Motor neuron (in vitro differentiated cells): ENCODE measurements around the gene DNAJC10. TPM values are rescaled to one million over a fixed set of nuclear protein-coding genes. Genes with fewer than 3 reads are reported as not detected.
"Not testable (repeated sequence)": the region's sequence is repeated elsewhere in the genome, so short reads cannot be mapped to it uniquely, and the experiment has no call there.

Source experiments
- ATAC-seq, 8 experiments: fragments of 200-7000 bp; cut with Tn5 transposase; replicated peaks in 6 of 8; 2 replicates each; pipeline ENCODE4 v1.8.0; 2021; ENCODE audit warnings: mild to moderate bottlenecking in 8 of 8, moderate library complexity in 8 of 8
- H3K27ac ChIP-seq, 2 donors: fragments of 250-450 bp; sonication (Bioruptor Pico); 2 replicates each; pipeline ENCODE4 v1.9.0; 2021; ENCODE audit warnings: antibody characterized with exemption in 2 of 2, mild to moderate bottlenecking in 2 of 2, moderate library complexity in 1 of 2
- H3K4me1 ChIP-seq, 2 donors: fragments of 250-450 bp; sonication (Bioruptor Pico); replicated peaks in 1 of 2; 2 replicates each; pipeline ENCODE4 v1.6.1; 2021; ENCODE audit warnings: antibody characterized with exemption in 2 of 2, mild to moderate bottlenecking in 2 of 2, moderate library complexity in 1 of 2
- H3K4me3 ChIP-seq, 5 donors: fragments of 250-450 bp; sonication (Bioruptor Pico); 2 replicates each; pipeline ENCODE4 v1.9.0; 2021; ENCODE audit warnings: antibody characterized with exemption in 5 of 5, mild to moderate bottlenecking in 5 of 5, moderate library complexity in 4 of 5
- WGBS, 10 experiments: fragments of 450-650 bp; shearing (Covaris generic); methylation state at CpG; one replicate each; pipeline ENCODE4 v1.0.0; 2022; 5-methylcytosine and 5-hydroxymethylcytosine counted together
- in situ Hi-C, 9 experiments: fragments of 400-800 bp; cut with MboI; loops; one replicate each; pipeline ENCODE4 v1.15.0; 2021; ENCODE audit warnings: low sequenced_read_pairs in 9 of 9, low pct_unique_long_range_greater_than_20kb in 2 of 9; ENCODE audit not compliant: unreplicated experiment in 9 of 9
- total RNA-seq, 8 experiments: library from RNA; unstranded; fragments of 300-600 nt; gene quantifications; 2 replicates each; pipeline versions ENCODE4 v1.2.3 to v1.2.4, GENCODE V29; 2022

The DNAJC10 gene, protein sequence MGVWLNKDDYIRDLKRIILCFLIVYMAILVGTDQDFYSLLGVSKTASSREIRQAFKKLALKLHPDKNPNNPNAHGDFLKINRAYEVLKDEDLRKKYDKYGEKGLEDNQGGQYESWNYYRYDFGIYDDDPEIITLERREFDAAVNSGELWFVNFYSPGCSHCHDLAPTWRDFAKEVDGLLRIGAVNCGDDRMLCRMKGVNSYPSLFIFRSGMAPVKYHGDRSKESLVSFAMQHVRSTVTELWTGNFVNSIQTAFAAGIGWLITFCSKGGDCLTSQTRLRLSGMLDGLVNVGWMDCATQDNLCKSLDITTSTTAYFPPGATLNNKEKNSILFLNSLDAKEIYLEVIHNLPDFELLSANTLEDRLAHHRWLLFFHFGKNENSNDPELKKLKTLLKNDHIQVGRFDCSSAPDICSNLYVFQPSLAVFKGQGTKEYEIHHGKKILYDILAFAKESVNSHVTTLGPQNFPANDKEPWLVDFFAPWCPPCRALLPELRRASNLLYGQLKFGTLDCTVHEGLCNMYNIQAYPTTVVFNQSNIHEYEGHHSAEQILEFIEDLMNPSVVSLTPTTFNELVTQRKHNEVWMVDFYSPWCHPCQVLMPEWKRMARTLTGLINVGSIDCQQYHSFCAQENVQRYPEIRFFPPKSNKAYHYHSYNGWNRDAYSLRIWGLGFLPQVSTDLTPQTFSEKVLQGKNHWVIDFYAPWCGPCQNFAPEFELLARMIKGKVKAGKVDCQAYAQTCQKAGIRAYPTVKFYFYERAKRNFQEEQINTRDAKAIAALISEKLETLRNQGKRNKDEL
- 100 to 1,000 TPM in 1 of 8 experiments, 10 to 100 TPM in 7; 48.8 to 149 (median 77.8) TPM for total RNA-seq

DNA sequence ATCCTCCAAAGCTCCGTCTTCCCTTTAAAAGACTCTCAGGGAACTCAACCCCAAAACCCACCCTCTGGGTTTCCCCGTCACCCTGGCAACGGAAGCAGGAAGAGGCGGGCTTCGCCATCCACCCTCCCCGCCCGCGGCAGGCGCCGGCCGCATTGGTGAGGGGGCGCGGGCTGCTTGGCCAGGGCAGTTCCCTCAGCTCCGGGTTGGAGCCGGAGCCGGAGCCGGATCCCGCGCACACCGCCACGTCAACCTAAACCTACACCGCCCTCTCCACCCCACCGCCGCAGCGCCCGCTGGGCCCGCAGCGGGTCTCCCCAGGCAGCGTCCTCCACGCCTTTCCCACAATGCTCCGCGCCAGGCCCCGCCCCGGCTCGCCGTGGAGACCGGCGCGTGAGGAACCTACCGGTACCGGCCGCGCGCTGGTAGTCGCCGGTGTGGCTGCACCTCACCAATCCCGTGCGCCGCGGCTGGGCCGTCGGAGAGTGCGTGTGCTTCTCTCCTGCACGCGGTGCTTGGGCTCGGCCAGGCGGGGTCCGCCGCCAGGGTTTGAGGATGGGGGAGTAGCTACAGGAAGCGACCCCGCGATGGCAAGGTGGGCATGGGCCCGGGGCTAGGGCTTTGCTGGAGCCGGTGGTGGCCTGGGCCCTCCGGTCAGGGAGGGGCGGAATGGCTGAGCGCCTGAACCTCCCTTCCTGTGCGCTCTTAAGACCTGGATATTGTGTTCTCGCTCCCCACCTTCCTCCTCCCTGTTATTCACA lies at the start of gene DNAJC10:
DNAJC10 (plus strand) TSS at position 366 of the 758 bp plus-strand sequence. CDS start 1,830 bp downstream, outside the sequence.
- in situ Hi-C loops: no loop called here

DNA sequence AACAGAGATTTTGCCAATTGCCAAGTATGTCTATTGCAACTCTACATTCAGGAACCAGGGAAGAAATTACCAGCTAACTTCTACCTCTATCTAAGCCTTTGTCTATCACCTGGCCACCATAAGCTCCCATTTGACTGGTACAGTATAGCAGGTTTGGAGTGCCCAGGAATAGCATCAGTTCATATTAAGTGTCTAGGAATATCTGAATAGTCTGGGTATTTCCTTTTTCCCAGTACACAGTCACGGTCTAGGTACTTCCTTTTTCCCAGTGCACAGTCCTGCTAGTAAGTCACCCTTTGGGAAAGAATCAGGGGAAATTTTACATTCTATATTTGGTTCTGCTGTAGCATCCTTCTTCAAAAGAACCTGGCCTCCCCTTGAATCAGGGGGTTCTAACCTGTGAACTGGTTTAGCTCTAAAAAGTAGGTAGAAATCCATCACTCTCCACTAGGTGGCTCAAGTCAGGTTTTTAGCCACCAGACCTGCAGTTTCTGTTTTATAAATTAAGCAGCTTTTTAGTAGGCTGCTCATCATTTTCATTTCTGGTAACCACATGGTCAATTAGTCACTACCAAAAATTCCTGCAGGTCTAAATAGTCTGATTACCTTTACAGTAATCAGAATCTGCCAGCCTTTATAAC lies 49.3 kb upstream of the DNAJC10 start:
- no peaks in the 10 kb centered on the region for H3K4me1 ChIP-seq
- no peak overlapping the region for H3K27ac ChIP-seq
- H3K4me3 ChIP-seq: no peak overlapping the region
- in situ Hi-C loops: loop anchor here in 3 of 9 experiments (25.0 kb wide), 2 partner anchors 479 to 1079 kb away; no protein-coding TSS in a partner anchor
- WGBS, 10 experiments: 17 to 100% (median 86%) methylated on average over 1 of the region's 1 CpG; no CpG with 5 or more reads in 3 of the 10 experiments
- peak in 3 of 8 experiments; percentile 50 to 61 (median 57) for ATAC-seq

More for the DNA sequence above, at the start of gene DNAJC10:
- peak; percentile 86 to 98 (median 96) for ATAC-seq
- 0 to 20% (median 0%) methylated on average over 1 to 11 of the region's 69 CpGs; no CpG with 5 or more reads in 5 of the 10 experiments for WGBS, 10 experiments
- Histone ChIP-seq H3K4me3 (peak within 1 kb of the TSS; percentile 71 to 87 (median 76)), H3K27ac (peak within 1 kb of the TSS; percentile 70 to 86), H3K4me1 (peaks cover 11 to 24% of the 10 kb centered on the region in 2 donors)

DNA sequence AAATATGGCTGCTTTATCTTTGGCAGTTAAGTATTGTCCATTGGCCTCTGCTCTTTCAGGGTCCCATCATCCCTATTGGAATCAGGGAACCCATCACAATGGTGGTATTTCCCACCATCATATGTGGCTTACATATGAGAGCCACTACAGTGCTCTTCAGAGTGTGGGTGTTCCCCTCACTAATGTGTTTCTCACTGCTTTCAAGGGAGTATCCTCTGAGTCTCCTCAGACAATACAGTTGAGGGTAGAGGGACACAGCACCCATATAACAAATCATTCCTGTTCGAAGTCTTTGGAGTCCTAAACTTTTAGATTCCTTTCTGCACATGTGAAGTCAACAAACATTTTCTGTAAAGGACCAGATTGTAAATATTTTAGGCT lies 48.8 kb upstream of the DNAJC10 start:
- ATAC-seq: peak in 2 of 8 experiments; percentile 17 to 19
- Histone ChIP-seq H3K4me3 (no peak overlapping the region), H3K27ac (no peak overlapping the region), H3K4me1 (peaks cover 0 to 1% of the 10 kb centered on the region in 2 donors)
- in situ Hi-C loops: loop anchor here in 3 of 9 experiments (25.0 kb wide), 2 partner anchors 480 to 1080 kb away; no protein-coding TSS in a partner anchor
- WGBS, 10 experiments: 0 to 89% (median 44%) methylated on average over 1 of the region's 1 CpG; no CpG with 5 or more reads in 3 of the 10 experiments

DNA sequence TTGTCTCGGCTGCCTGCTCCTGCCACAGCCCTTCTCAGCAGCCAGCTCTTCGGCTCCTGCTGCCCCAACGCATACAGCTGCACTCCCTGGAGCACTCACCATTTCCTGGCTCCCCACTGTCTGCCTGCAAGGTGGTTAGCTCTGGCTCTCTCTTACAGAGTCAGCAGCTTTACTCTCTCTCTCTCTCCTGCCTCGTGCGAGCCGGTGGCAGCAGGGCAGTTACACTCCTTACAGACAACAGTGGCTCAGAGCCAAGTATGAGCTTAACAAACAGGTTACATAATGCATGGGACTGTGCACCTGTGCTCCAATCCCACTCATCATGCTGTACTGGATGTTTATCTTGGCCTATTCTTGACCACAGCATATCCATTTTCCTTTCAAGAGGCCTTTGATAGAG lies 47.4 kb upstream of the DNAJC10 start:
- Histone ChIP-seq H3K4me3 (no peak overlapping the region), H3K4me1 (peaks cover 0 to 11% of the 10 kb centered on the region in 2 donors), H3K27ac (peak overlapping the region in 1 of 2 donors; percentile 29)
- in situ Hi-C loops: loop anchor here in 3 of 9 experiments (25.0 kb wide), 2 partner anchors 481 to 1081 kb away; no protein-coding TSS in a partner anchor
- 40 to 92% (median 62%) methylated on average over 1 to 4 of the region's 6 CpGs; no CpG with 5 or more reads in 5 of the 10 experiments for WGBS, 10 experiments
- peak in 3 of 8 experiments; percentile 47 to 58 (median 48) for ATAC-seq

DNA sequence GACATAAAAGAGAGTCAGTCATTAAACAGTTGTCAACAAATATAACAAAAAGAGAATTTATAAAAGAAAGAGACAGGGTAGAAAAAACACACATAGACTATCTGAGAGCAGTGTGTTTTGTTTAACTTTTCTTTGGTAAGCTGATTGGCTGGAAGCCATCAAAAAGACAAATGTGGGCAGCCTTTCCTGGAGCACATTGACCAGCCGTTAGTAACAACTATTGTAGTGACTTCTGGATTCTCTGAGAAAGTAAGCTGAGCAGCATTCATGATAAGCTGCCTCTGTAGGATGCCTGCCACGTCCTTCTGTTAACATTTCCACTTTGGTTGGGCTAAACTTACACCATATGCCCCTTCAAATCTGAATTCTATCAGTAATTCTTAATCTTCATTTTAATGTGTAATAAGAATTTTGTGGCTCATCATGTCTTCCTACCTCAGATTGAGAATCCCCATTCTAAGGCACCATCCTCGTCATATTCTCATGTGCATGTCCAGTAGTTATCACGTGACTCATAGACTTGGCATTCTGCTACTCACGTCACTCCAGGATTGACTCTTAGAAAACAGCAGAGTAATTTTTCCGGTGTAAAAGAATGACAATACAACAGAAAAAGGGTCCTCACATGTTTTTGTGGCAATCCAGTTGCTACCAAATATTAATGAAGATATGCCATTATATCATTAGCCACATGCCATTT lies 43.4 kb upstream of the DNAJC10 start:
- Histone ChIP-seq H3K4me3 (no peak overlapping the region), H3K4me1 (peaks cover 0 to 11% of the 10 kb centered on the region in 2 donors), H3K27ac (no peak overlapping the region)
- 23 to 81% (median 66%) methylated on average over 2 to 6 of the region's 6 CpGs; no CpG with 5 or more reads in 2 of the 10 experiments for WGBS, 10 experiments
- ATAC-seq: peak in 5 of 8 experiments; percentile 34 to 87 (median 55)
- in situ Hi-C loops: loop anchor here in 3 of 9 experiments (25.0 kb wide), 2 partner anchors 485 to 1085 kb away; no protein-coding TSS in a partner anchor

DNA sequence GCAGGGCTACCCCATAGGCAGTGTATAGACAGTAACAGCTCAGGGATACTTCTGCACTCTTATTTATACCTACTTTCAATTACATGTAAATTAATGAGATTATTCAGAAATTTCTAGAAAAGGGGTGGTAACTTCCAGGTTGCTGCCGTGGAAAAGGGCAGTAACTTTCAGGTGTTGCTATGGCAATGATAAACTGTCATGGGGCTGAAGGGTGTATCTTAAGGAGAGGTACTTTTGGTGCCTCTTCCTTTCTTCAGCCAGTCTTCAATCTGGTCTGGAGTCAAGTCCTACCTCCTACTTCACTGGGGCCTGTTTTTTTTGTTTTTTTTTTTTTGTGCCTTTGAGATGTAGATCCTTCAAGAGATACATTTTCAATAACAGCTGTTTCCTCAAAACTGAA lies 35.2 kb upstream of the DNAJC10 start:
- 11 to 88% (median 40%) methylated on average over 1 of the region's 1 CpG; no CpG with 5 or more reads in 3 of the 10 experiments for WGBS, 10 experiments
- Histone ChIP-seq H3K4me3 (no peak overlapping the region), H3K4me1 (no peaks in the 10 kb centered on the region), H3K27ac (no peak overlapping the region)
- peak in 3 of 8 experiments; percentile 49 to 63 (median 58) for ATAC-seq
- in situ Hi-C loops: no loop called here

DNA sequence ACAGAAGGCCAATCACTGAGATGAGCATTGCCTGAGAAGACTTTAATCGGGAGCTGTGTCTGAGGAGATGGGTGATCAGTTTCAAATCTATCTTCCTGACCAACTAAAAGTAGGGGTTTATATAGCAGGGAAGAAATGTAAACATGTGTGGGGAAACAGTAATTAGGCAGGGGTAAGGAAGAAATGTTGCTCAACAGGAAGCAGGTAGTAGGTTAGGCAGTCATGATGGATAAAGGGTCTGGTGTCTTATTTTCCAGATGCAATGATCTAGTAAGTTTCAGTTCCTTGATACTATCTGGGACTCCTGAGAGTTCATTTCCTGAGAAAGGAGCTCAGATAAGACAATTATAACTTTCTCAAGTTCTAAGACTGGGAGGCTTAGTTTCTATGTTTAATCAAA lies 33.8 kb upstream of the DNAJC10 start:
- no peak for ATAC-seq
- Histone ChIP-seq H3K27ac (no peak overlapping the region), H3K4me1 (no peaks in the 10 kb centered on the region), H3K4me3 (no peak overlapping the region)
- in situ Hi-C loops: no loop called here
- 46 to 100% (median 100%) methylated on average over 1 of the region's 1 CpG; no CpG with 5 or more reads in 3 of the 10 experiments for WGBS, 10 experiments

DNA sequence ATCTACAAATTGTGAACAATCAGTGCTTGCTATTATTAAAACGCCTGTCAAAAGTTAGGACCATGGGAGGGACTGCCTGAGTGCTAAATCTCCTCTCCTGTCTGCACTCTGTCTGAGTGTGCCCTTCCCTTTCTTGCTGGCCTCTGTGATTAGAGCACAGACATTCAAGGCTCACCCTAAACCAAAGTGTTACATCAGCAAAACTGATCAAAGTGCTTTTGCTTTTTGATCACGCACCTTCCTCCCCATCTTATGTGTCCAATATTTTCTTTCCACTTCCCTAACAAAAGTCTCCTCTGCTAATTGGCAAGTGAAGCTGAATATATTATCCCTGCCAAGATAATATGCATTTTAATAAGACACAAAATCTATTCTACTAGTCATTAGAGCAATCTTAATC lies 30.5 kb upstream of the DNAJC10 start:
- WGBS, 10 experiments: 60 to 100% (median 100%) methylated on average over 1 to 2 of the region's 2 CpGs; no CpG with 5 or more reads in 1 of the 10 experiments
- H3K4me3 ChIP-seq: no peak overlapping the region
- no peak overlapping the region for H3K27ac ChIP-seq
- peak in 2 of 8 experiments; percentile 27 to 28 for ATAC-seq
- H3K4me1 ChIP-seq: no peaks in the 10 kb centered on the region
- in situ Hi-C loops: no loop called here

DNA sequence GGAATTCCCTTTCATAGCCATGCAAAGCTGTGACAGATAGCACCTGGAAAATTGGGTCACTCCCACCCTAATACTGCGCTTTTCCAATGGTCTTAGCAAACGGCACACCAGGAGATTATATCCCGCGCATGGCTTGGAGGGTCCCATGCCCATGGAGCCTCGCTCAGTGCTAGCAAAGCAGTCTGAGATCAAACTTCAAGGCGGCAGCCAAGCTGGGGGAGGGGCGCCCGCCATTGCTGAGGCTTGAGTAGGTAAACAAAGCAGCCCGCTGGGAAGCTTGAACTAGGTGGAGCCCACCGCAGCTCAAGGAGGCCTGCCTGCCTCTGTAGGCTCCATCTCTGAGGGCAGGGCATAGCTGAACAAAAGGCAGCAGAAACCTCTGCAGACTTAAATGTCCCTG lies 29.3 kb upstream of the DNAJC10 start:
- H3K4me3 ChIP-seq, in situ Hi-C loops, H3K4me1 ChIP-seq, H3K27ac ChIP-seq, ATAC-seq: not testable (repeated sequence)
- WGBS, 10 experiments: 24 to 100% (median 90%) methylated on average over 1 to 4 of the region's 10 CpGs; no CpG with 5 or more reads in 7 of the 10 experiments

DNA sequence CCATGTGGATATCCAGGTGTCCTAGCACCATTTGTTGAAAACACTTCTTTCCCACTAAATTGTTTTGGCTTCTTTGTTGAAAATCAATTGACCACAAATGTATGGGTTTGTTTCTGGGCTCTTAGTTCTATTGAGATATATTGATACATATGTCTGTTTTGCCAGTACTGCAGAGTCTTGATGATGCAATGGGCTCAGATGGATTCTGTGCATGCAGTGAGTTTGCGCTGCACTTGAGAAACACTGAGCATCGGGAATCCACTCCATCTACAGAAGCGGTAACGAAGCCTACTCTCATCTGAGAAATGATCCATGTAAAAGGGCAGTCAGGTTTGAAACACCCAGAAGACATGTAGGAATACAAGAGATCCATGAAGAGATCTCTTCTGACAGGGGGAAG lies 21.9 kb upstream of the DNAJC10 start:
- H3K4me3 ChIP-seq: no peak overlapping the region
- no peak overlapping the region for H3K27ac ChIP-seq
- no peak for ATAC-seq
- H3K4me1 ChIP-seq: peaks cover 0 to 5% of the 10 kb centered on the region in 2 donors
- 89 to 100% (median 98%) methylated on average over 1 to 4 of the region's 4 CpGs; no CpG with 5 or more reads in 4 of the 10 experiments for WGBS, 10 experiments
- in situ Hi-C loops: no loop called here

DNA sequence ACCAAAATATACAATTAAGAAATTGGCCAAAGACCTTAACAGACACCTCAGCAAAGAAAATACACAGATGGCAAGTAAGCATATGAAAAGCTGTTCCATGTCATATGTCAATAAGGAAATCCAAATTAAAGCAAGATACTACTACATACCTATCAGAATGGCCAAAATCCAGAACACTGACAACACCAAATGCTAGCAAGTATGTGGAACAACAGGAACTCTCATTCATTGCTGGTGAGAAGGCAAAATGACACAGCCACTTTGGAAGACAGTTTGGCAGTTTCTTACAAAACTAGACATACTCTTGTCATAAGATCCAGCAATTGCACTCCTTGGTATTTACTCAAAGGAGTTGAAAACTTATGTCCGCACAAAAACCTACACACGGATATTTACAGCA lies 20.3 kb upstream of the DNAJC10 start:
- whole genome bisulfite sequencing, 10 experiments: 69 to 100% (median 100%) methylated on average over 1 to 2 of the region's 2 CpGs; no CpG with 5 or more reads in 1 of the 10 experiments
- no peak overlapping the region for H3K4me3 ChIP-seq
- no peak overlapping the region for H3K27ac ChIP-seq
- H3K4me1 ChIP-seq: peaks cover 0 to 5% of the 10 kb centered on the region in 2 donors
- no peak for ATAC-seq
- in situ Hi-C loops: no loop called here
